GM12891 (cell line): ENCODE results near the gene FOS.

Source experiments
- DNase-seq: peaks from one replicate; pipeline ENCODE4 v3.0.0; 2011; ENCODE audit warnings: low spot score; ENCODE audit not compliant: insufficient read length
- FAIRE-seq: peaks from 2 replicates; lab custom pipeline; 2011; peaks lifted over from hg19 to GRCh38; lab: Jason Lieb, UNC
- PAX5 ChIP-seq: IDR thresholded peaks from 2 replicates; pipeline ENCODE4 v1.6.1; 2011; ENCODE audit warnings: low read length, moderate library complexity, mild to moderate bottlenecking; ENCODE audit not compliant: insufficient read depth, severe bottlenecking
- POLR2A ChIP-seq: IDR thresholded peaks from 2 replicates; pipeline ENCODE4 v1.6.1; 2011; ENCODE audit warnings: low read depth, low read length, control low read depth
- POLR2AphosphoS5 ChIP-seq: IDR thresholded peaks from 2 replicates; pipeline ENCODE4 v1.6.1; 2011; ENCODE audit warnings: low read depth, low read length, control low read depth
- POU2F2 ChIP-seq: IDR thresholded peaks from 2 replicates; pipeline ENCODE4 v1.6.1; 2011; ENCODE audit warnings: low read depth, mild to moderate bottlenecking, control low read depth, low read length, moderate library complexity
- SPI1 ChIP-seq: IDR thresholded peaks from 2 replicates; pipeline ENCODE4 v1.6.1; 2011; ENCODE audit warnings: low read depth, low read length, control low read depth
- TAF1 ChIP-seq: IDR thresholded peaks from 2 replicates; pipeline ENCODE4 v1.6.1; 2011; ENCODE audit warnings: low read depth, low read length, control low read depth

The FOS gene

DNA sequence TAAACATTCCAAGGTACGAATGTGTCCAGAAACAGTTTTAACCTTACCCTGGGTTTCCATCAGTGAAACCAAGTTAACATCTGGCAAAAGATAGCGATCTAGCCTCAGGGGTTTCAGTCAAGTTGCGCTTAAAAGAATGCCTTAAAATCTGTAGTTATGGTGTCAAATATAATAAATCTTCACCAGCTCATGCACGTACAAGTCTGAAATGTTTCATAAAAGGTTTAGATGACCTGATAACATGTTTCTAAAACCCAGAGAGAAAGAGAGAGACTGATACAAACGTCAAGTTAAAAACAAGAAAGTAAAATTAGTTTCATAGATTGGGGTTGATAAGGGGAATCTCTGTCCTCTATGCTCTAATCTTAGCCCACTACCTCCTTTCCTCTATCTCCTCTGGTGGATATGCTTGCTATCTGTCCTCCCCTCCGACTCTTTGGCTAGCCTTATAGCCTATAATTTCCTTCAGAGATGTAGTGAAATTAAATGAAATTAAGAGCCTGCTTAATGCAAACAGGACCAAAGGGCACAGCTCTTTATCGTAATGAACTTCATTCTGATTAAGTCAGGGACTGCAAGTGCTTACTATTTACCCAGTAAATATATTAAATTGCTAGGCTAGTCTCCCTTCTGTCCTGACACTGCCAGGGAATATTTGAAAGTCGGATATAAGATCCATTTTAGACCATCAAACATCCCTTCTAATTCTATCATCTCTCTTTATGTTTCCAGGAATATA lies 18.4 kb upstream of the FOS start:
- DNase-seq, result no peak
- no peak for FAIRE-seq
- TF ChIP-seq PAX5 (no peak), TAF1 (no peak), POU2F2 (no peak)

DNA sequence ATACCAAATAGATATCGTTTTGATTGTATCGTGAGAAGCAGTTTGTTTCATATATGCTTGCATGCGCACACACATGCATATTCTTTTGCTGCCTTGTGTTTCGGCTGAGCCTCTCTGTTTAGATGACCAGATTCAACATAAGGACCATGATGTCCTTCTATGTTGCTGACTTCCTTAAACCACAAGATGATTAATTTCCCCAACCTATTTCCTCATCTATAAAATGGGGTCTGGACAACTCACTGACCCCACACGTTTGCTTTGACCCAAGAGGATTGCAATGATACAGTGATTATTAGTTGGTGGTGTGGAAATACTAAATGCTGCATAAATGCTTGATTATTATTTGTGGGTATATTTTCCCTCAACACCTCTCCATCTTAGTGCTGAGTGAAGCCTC lies 16.8 kb upstream of the FOS start:
- no peak for FAIRE-seq
- no peak for DNase-seq
- TF ChIP-seq SPI1, result no peak
- no peak for TF ChIP-seq POLR2A
- TF ChIP-seq POU2F2, result no peak
- TF ChIP-seq TAF1, result no peak
- no peak for TF ChIP-seq PAX5
- no peak for TF ChIP-seq POLR2AphosphoS5

DNA sequence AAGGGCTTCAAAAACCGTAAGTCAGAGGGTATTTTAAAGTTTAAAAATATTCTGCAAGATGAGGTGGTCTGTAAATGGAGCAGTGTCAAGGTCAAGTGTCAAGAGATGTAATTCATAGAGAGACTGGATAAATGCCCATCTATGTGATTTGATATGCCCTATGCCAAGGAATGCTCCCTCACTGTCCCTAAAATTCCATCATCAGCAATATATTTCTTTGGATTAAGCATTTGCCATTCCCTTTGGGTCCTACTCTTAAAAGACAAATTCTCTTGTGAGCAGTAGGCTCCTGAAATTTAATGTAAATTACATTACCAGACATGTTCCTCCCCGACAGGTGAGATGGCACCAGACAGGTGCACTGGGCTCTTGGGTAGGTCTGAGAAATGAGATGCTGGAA lies 16.0 kb upstream of the FOS start:
- DNase-seq, result no peak
- no peak for TF ChIP-seq POU2F2
- TF ChIP-seq TAF1, result no peak
- no peak for TF ChIP-seq PAX5
- no peak for TF ChIP-seq SPI1
- TF ChIP-seq POLR2AphosphoS5, result no peak
- TF ChIP-seq POLR2A, result no peak
- no peak for FAIRE-seq

DNA sequence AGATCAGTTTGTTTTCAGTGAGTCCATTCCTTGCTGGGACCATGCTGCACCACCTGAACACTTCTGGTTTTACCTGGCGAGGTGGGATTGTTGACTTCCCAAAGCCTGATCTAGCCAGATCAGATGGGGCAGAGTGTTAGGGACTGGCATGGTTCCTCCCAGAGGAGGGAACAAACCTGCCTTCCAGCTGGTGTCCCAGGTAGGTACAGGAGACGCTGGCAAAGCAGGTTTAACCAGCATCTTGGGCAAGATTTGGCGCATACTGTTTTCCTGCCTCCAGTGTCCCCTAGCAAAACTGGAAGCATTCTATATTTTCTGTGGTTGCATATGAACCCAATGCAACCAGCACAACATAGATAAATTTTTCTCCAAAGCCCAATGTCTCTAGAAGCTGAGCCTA lies 14.6 kb upstream of the FOS start:
- TF ChIP-seq TAF1 (no peak), PAX5 (no peak), POLR2AphosphoS5 (no peak), POLR2A (no peak), POU2F2 (no peak)
- FAIRE-seq, result no peak
- DNase-seq, result no peak

GRCh38 chr14:75267141-75267721 lies 11.4 kb upstream of the FOS start:
- FAIRE-seq, result no peak
- no peak for TF ChIP-seq SPI1
- TF ChIP-seq POLR2AphosphoS5, result no peak
- no peak for TF ChIP-seq POU2F2
- no peak for TF ChIP-seq TAF1
- no peak for TF ChIP-seq PAX5
- no peak for TF ChIP-seq POLR2A
- no peak for DNase-seq

GRCh38 chr14:75268633-75269550 lies 9.7 kb upstream of the FOS start:
- no peak for DNase-seq
- FAIRE-seq, result no peak
- TF ChIP-seq POLR2A (no peak), PAX5 (no peak), POLR2AphosphoS5 (no peak), SPI1 (no peak), TAF1 (no peak), POU2F2 (no peak)

DNA sequence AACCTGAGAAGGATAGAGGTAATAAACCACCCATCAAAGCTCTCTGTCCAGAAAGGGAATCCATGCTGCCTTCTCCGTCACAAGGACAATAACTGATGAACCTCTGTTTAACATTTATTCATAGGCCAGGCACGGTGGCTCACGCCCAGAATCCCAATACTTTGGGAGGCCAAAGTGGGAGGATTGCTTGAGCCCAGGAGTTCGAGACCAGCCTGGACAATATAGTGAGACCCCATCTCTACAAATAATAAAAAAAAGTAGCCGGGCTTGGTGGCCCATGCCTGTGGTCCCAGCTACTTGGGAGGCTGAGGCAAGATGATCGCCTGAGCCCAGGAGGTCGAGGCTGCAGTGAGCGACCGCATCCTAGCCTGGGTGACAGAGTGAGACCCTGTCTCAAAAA lies 7.1 kb upstream of the FOS start:
- TF ChIP-seq POLR2AphosphoS5, result no peak
- TF ChIP-seq SPI1, result no peak
- TF ChIP-seq PAX5, result no peak
- no peak for FAIRE-seq
- DNase-seq, result no peak

DNA sequence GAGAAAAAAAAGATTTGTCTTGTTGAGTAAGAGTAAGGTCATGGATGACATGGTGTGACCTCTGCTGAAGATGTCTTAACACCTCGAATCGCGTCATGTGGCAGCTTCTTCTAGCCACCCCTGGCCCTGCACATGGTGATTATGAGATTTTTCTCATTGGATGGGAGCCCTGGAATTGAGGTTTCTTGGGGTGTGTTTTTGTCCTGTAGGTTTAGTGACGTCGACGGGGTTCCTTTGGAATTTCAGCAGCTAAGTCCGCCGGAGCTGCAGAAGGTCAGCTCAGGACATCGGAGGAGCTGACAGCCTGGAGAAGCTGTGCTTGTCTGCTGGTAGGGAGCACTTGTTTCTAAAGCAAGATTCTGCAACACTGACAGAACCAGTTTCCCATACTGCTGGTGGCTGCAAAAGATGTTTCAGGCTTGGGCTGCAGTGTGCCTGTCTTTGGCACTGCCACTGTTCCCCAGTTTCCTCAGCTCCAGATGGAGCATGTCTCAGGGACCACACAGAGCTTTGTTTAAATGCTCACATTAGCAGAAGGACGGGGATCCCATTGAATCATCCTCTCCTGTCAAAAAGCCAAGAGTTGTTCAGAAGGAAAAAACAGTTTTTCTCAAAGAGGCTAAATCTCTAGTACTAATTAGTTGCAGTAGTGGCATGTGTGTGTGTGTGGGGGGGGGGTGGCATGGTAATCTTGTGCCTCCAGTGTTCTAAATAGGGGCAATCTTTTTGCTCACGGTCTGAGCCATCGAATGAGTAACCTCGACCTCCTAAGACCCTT lies 5.2 kb upstream of the FOS start:
- no peak for FAIRE-seq
- DNase-seq, result no peak
- TF ChIP-seq SPI1, result no peak
- TF ChIP-seq TAF1, result no peak
- no peak for TF ChIP-seq POU2F2
- TF ChIP-seq PAX5, result no peak
- TF ChIP-seq POLR2AphosphoS5, result no peak
- no peak for TF ChIP-seq POLR2A

DNA sequence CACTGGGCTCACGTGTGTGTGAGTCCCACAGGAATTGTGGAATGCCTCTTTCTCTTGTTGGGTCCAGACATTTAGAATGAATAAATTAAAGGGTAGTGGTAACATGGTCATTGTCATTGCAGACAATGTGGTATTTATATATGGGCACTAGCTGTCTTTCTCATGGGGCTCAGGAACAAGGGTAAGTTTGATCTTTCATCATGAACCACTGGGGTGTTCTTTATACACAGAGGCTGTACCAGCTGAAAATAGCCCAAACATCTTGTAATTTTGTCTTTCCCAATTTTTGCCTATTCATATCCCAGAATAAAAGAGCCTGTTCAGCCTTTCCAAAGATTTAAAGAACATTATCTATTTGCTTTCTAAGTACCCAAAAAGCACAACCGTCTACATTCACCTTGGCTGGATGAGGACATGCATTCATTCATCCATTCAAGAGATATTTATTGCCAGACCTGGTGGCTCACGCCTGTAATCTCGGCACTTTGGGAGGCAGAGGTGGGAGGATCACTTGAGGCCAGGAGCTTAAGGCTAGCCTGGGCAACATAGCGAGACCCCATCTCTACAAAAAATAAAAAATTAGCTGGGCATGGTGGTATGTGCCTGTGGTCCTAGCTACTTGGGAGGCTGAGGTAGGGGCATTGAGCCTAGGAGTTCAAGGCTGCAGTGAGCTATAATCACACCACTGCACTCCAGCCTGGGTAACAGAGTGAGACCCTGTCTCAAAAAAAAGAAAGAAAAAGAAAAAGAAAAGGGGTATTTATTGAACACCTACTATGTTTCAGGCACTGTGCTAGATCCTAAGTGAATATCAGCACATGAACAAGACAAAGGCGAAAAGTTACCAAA lies 4.4 kb upstream of the FOS start:
- FAIRE-seq, result peak; percentile 5
- no peak for TF ChIP-seq SPI1
- no peak for TF ChIP-seq POU2F2
- TF ChIP-seq POLR2AphosphoS5, result no peak
- TF ChIP-seq POLR2A, result no peak
- no peak for TF ChIP-seq TAF1
- no peak for TF ChIP-seq PAX5
- no peak for DNase-seq
